ENCODE data around the gene ZBTB16.

ZBTB16 gene

GRCh38 chr11:114193730-114194679, 134.5 kb downstream of the ZBTB16 start:
- no peak for DNase-seq

- DNase-seq: no peak
These were observed 135.2 kb downstream of the ZBTB16 start for GRCh38 chr11:114194702-114195101.

GRCh38 chr11:114195151-114195550, 135.6 kb downstream of the ZBTB16 start:
- no peak for DNase-seq

- DNase-seq: no peak
These were observed 136.6 kb downstream of the ZBTB16 start for GRCh38 chr11:114195981-114196731.

DNA sequence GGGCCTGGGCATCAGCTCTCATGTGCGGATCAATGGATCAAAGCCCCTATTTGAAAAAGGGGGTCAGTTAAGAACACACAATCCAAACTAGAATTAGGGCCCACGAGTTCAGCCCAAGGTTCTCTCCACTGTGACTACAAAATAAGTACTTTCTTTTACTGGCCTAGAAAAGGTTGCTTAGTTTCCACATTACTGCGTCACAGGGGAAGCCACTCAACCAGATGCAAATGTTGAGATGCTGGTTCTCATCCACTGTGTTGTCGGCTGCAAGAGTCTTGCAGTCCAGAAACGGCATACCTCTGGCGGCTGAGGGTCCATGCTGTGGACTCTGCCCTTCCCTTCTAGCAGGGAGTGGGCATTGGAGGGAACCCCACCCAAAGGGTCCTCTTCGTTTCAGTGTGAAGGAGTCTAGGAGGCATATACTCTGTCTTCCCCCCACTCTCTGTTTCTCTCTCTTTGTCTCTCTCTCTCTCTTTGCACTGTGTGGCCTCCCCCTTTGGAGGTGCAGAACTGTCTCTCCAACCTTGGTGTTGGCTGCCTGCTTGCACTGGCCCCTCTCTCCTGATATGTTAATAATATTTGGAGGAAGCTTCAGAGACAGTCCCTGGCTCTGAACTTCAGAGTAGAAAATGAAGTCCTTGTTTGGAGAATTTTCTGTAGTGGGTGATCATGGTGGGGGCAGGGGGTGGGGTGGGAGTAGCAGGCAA, 137.6 kb downstream of the ZBTB16 start:
- DNase-seq: no peak

DNA sequence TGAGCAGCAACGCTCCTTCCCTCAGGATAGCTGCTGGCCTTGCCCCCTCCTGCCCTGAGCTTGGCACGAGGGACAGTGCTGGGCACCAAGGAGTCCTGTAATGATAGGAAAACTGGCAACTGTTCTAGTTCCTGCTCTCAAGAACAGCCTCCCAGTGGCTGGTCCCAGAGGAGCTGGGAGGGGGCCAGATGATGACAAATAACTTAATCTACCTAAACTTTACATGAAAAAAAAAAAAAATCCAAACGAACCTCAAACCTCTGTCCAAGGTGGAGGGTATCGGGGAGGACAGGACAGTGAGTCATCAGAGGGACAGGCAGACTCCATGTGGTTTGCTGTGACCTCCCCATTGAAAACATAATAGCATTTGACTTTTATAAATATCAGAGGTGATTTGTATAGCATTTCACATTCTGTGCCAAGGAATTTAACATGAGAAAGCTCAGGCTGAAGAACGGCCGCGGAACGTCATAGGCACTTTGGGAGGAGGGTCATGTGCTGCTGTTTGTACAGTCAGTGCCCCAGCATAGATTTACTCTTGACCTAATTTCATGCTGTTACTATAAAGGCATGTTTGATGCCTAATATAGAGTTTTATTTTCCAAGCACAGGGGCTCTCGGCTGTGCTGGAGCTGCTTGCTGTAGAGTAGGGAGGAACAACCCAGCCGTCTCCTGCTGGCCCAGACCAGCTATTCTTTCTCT, 138.4 kb downstream of the ZBTB16 start:
- no peak for DNase-seq

- DNase-seq: no peak
These were observed 139.5 kb downstream of the ZBTB16 start for GRCh38 chr11:114199051-114199450.

- DNase-seq: no peak
These were observed 141.0 kb downstream of the ZBTB16 start for GRCh38 chr11:114200351-114201133.

DNA sequence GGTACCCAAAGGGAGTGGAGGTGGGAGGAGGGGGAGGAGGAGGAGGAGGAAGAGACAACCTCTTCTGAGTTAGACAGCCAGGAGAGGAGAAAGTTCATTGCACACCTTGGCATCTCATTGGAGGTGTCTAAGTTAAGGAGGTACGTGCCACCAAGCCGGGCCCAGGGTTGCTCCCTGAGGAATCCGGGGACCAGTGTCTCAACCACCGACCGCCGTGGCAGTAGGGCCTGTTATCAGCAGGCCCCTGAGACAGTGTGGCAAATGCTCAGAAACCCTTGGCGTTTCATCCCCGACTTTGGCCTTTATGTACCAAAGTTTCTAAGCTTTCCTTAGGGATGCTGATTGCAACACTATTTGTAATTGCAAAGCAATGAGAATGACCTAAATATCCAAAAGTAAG, 141.7 kb downstream of the ZBTB16 start:
- DNase-seq: no peak

DNA sequence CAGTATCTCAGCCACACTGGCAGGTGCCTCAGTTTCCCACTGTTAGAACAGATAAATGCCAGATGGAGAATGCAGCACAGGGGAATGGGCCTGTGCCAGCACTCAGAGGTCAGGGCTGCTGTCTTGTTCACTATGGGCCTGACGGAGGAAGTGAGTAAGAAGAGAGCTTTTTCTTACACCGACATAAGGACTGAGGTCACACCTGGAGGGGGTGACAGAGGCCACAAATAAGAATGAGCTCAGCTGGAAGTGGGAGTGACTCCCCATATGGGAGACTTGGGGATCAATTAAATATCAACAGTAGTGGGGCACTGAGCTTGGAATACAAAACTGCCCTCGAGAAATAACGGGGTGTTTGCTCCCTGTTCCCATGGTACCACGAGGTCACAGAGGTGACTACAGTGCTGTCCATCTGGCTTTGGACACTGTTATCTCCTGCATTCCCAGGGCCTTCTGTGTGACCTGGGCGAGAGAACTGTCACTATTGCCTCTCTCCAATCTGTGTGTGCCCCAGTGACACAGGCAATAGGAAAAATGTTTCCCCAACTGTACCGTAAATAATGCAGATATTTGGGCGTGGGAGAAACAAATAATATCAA, 142.6 kb downstream of the ZBTB16 start:
- no peak for DNase-seq

GRCh38 chr11:114207096-114207495, 147.6 kb downstream of the ZBTB16 start:
- DNase-seq: no peak

DNA sequence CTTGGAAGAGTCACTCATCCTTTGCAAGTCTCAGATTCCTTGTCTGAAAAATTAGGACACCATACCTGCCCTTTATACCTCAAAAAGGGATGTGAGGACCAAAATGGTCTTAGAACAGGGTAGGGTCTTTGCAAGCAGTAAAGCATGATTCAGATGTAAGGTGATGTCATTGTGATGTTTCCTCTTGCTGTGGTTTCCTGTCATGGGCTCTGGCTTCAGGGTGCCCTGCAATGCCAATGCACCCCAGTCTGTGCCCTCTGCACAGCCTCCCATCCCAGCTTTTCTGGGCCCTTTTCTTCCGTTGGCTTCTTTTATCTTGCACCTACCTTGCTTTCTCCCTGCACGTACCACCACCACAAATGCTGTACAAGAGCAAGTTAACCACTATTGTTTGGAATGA, 148.9 kb downstream of the ZBTB16 start:
- no peak for DNase-seq

DNA sequence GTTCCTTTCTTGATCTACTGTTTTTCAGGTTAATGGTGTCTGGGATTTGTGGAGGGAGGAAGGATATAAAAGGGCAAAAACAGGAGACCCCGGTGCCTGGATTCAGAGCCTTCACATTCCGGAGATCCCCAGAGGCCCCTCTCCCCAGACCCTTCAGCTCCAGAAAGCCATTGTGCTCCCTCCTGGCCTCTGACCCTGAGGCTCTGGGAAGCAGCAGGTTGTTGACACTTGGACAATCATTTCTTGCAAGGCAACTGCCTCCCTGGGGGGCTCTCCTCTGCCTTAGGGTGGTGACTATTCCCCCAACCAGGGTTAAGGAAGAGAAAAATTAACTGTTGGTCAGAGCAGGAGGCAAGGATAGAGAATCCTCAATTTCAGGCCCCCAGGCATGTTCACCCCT, 149.8 kb downstream of the ZBTB16 start:
- no peak for DNase-seq

DNA sequence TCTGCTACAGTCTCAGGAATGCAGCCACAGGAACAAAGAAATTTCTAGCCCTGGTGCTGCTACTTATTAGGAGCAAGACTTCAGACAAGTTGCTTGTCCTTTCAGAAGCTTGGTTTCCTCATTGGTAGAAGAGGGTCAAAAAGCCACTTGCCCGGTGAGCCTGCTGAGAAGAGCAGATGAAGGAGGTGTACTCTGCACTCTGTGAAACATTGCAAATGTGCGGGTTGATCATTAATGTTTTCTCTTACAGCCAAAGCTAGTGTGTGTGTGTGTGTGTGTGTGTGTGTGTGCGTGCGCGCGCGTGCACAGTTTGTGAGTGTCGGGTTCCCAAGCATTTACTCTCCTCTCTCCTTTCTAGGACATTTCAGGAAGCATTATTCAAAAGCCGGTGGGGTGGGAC, 150.4 kb downstream of the ZBTB16 start:
- no peak for DNase-seq

DNA sequence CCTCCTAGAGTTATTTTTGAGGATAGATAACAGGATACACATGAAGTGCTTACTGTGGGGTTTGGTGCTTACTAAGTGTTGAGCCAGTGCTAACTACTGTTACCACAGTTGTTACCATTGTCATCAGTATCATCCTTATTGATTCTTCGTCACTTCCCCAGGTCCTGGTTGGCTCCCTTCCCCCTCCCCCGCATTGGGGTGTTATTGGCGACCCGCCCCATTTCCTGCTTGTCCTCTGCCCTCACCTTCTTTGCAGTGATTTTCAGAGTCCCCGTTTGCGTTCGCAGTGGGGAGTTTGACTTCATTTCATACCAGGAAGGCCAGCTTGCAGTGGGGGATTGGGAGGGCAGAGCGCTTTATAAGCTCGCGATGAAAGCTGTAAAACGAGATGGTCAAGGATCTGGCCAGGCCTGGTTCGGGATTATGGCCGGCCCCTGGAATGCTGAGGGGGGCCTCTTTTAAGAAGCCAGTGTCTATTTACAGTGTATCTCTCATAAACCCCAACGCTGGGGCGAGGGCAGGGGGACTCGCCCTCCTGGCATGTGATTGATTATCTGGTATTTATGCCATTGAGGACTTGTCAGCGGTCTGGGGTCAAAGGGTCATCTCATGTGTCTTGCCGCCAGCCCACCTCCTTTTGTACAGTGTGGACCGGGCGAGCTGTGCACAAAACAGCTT, 152.1 kb downstream of the ZBTB16 start:
- no peak for DNase-seq

- no peak for DNase-seq
These were observed 154.1 kb downstream of the ZBTB16 start for GRCh38 chr11:114213622-114214021.

- DNase-seq: no peak
These were observed 155.9 kb downstream of the ZBTB16 start for GRCh38 chr11:114215428-114215827.

GRCh38 chr11:114215871-114216795, 156.6 kb downstream of the ZBTB16 start:
- DNase-seq: no peak

DNA sequence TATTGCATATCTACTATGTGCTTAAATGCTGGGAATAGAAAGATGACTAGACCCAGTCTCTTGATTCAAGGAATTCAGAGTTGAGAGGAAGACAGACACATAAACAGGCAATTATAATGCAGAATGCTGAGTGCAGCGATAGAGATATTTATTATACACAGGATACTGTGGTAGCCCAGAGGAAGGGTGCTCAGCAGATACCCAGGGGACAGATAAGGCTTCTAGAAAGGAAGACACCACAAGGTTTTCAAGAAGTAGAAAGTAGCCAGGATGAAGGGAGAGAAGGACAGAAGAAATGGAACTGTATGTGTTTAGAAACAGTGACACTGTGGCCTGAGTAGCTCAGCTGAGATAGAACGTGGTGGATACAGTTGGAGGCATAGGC, 157.3 kb downstream of the ZBTB16 start:
- no peak for DNase-seq

DNA sequence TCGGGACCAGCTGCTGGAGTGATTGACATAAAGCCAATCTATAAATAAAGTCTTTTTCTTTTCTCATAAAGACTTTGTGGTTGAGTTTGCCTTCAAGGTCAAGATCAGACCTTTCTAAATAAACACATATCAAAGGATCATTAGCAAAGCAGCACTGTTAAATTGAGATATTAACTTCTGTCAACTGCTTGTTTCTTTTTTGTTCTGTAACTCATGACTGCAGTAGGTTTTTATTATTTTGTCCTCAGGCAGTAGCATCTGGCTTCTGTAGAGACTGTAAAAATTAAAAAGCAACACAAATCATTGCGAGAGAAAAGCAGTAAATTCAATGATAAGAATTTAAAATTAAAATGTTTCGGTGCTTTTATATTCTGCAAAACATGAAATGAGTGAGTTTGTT, 159.0 kb downstream of the ZBTB16 start:
- no peak for DNase-seq

Data from NCI-H187 (cell line).